ENCODE measurements around the gene NTM.
"Not testable (repeated sequence)": the region's sequence is repeated elsewhere in the genome, so short reads cannot be mapped to it uniquely, and the experiment has no call there.

The NTM gene

DNA sequence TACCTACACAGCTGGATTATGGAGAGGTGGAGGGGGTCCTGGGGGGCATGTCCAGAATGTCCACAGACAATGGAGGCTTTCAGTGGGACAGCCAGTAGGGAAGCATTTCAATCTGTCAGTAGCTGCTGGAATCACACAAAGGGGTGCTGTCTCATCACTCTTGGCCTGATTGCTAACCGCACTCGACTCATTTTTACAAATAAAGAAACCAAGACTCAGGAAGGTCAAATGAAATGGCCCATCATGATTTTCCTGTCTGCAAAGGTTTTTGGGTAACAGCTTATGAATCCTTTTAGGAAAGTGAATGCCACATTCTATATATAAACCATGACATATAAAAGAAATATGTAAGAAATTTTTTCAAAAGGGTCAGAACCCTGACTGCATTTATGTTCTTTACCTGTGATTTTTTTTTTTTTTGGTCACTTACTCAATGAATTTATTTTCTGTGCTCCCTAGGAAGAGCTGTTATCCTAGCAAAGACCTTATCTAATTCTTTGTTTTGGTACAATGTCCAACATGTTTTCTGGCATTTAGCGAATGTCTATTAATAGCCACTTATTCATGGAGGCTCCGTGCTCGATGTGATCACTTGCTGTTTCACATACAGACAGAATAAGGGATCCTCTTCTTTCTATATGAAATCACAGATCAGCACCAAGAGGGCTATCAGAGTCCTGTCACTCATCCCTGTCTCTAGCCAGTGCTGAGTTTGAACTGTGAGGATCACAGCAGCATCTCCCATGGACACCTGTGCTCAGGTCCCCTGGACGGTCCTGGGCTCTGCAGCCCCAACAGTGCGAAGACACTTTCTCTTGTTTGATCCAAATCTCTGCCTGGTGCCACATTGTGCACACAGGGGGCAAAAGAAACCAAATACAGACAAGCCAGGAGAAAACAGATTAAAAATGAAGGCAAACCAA, 979.7 kb downstream of the NTM start:
- H3K4me1 ChIP-seq (ENCODE audit: control insufficient read depth, insufficient read depth, low read length): peaks cover 2% of the 10 kb centered on the region
- no peaks in the 10 kb centered on the region for H3K9me3 ChIP-seq (ENCODE audit: control insufficient read depth, insufficient read depth, low read length)
- no peaks in the 10 kb centered on the region for H3K36me3 ChIP-seq (ENCODE audit: control insufficient read depth, insufficient read depth, low read length)
- H3K4me3 ChIP-seq (ENCODE audit: low read depth, low read length): no peak overlapping the region
- no peak overlapping the region for H3K9ac ChIP-seq (ENCODE audit: low read depth, low read length)
- H3K27me3 ChIP-seq (ENCODE audit: control insufficient read depth, insufficient read depth, low read length): peaks cover 6% of the 10 kb centered on the region

GRCh38 chr11:132351050-132351449, 980.6 kb downstream of the NTM start:
- H3K4me3 ChIP-seq (ENCODE audit: low read depth, low read length): no peak overlapping the region
- H3K4me1 ChIP-seq (ENCODE audit: control insufficient read depth, insufficient read depth, low read length): peaks cover 2% of the 10 kb centered on the region
- no peaks in the 10 kb centered on the region for H3K9me3 ChIP-seq (ENCODE audit: control insufficient read depth, insufficient read depth, low read length)
- peaks cover 6% of the 10 kb centered on the region for H3K27me3 ChIP-seq (ENCODE audit: control insufficient read depth, insufficient read depth, low read length)
- no peak overlapping the region for H3K9ac ChIP-seq (ENCODE audit: low read depth, low read length)
- H3K36me3 ChIP-seq (ENCODE audit: control insufficient read depth, insufficient read depth, low read length): no peaks in the 10 kb centered on the region

- no peak overlapping the region for H3K4me3 ChIP-seq (ENCODE audit: low read depth, low read length)
- no peaks in the 10 kb centered on the region for H3K9me3 ChIP-seq (ENCODE audit: control insufficient read depth, insufficient read depth, low read length)
- no peaks in the 10 kb centered on the region for H3K4me1 ChIP-seq (ENCODE audit: control insufficient read depth, insufficient read depth, low read length)
- H3K36me3 ChIP-seq (ENCODE audit: control insufficient read depth, insufficient read depth, low read length): no peaks in the 10 kb centered on the region
- H3K27me3 ChIP-seq (ENCODE audit: control insufficient read depth, insufficient read depth, low read length): peaks cover 6% of the 10 kb centered on the region
- H3K9ac ChIP-seq (ENCODE audit: low read depth, low read length): no peak overlapping the region
Observed at GRCh38 chr11:132352497-132352896, 982.1 kb downstream of the NTM start.

DNA sequence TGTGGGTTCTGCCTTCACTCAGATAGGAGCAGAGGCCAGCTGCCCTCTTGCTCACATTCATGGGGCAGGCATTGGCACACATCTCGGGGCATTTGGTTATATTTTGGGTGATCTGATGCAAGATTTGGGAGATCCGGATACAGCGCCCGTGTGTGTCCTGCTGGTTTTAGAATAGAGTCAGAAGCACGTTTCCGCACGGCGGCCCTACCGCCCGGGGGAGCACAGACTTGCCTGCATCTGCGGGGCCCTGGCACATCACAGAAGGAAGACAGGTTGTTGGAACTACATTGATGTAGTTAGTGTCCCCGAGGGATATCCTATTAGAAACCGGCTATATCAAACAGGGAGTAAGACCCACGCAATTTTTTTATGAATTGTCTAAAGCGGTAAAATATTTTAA, 982.8 kb downstream of the NTM start:
- Histone ChIP-seq H3K4me1 (ENCODE audit: control insufficient read depth, insufficient read depth, low read length) (no peaks in the 10 kb centered on the region), H3K9me3 (ENCODE audit: control insufficient read depth, insufficient read depth, low read length) (no peaks in the 10 kb centered on the region), H3K4me3 (ENCODE audit: low read depth, low read length) (no peak overlapping the region), H3K9ac (ENCODE audit: low read depth, low read length) (no peak overlapping the region), H3K27me3 (ENCODE audit: control insufficient read depth, insufficient read depth, low read length) (peaks cover 2% of the 10 kb centered on the region), H3K36me3 (ENCODE audit: control insufficient read depth, insufficient read depth, low read length) (no peaks in the 10 kb centered on the region)

DNA sequence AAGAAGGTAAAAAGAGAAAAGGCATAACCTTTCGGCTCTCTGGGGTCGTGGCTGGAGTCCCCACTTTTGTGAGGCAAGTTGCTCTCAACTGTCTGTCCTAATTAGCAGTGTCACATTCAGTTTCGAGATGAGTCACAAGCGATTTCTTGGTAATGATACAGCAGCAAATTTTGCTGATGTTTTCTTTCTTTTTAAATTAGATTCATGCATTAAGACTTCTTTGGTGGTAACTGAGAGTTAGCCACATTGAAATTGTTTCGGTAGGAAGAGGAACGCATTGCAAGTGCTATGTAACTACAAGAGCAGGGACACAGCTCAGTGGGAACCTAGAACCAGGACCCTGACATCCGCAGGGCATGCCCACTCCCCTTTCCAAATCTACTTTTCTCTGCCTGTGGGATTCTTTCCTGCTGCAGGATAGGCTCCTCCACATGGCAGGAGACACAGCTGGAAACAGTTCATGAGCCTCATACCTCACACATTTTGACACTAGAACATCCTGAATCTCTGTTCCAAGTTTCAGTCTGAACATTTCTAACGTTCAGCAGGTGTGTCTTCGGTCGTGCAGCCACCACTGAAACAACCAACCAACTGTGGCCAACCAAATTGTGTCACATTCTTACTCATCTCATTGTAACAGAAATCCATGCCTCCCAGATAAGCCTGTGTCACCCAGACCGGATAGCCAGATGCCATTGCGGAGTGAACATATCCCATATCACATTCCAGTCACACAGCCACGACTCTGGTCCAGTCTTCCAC, 987.6 kb downstream of the NTM start:
- H3K4me3 ChIP-seq (ENCODE audit: low read depth, low read length): no peak overlapping the region
- H3K36me3 ChIP-seq (ENCODE audit: control insufficient read depth, insufficient read depth, low read length): no peaks in the 10 kb centered on the region
- H3K27me3 ChIP-seq (ENCODE audit: control insufficient read depth, insufficient read depth, low read length): no peaks in the 10 kb centered on the region
- no peak overlapping the region for H3K9ac ChIP-seq (ENCODE audit: low read depth, low read length)
- H3K9me3 ChIP-seq (ENCODE audit: control insufficient read depth, insufficient read depth, low read length): no peaks in the 10 kb centered on the region
- H3K4me1 ChIP-seq (ENCODE audit: control insufficient read depth, insufficient read depth, low read length): no peaks in the 10 kb centered on the region

DNA sequence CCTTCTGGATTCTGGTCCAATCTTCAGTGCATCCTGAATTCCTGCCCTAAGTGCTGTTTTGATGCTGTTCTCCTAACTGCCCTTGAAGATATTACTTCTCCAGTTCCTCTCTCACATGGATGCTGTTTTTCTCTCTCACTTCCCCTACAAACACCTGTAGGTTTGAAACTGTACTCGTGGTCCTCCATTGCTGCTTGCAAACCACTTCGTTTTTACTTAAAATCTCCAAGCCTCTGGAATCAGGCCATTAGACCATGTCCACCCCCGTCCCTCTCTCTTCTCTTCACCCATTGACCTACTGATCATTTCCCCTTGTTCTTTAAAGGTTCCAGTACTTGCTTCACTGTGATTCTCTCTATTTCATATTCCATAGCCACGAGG, 988.1 kb downstream of the NTM start:
- no peaks in the 10 kb centered on the region for H3K9me3 ChIP-seq (ENCODE audit: control insufficient read depth, insufficient read depth, low read length)
- H3K9ac ChIP-seq (ENCODE audit: low read depth, low read length): no peak overlapping the region
- H3K4me3 ChIP-seq (ENCODE audit: low read depth, low read length): no peak overlapping the region
- no peaks in the 10 kb centered on the region for H3K27me3 ChIP-seq (ENCODE audit: control insufficient read depth, insufficient read depth, low read length)
- no peaks in the 10 kb centered on the region for H3K4me1 ChIP-seq (ENCODE audit: control insufficient read depth, insufficient read depth, low read length)
- H3K36me3 ChIP-seq (ENCODE audit: control insufficient read depth, insufficient read depth, low read length): no peaks in the 10 kb centered on the region

- no peaks in the 10 kb centered on the region for H3K9me3 ChIP-seq (ENCODE audit: control insufficient read depth, insufficient read depth, low read length)
- no peak overlapping the region for H3K9ac ChIP-seq (ENCODE audit: low read depth, low read length)
- H3K27me3 ChIP-seq (ENCODE audit: control insufficient read depth, insufficient read depth, low read length): no peaks in the 10 kb centered on the region
- H3K36me3 ChIP-seq (ENCODE audit: control insufficient read depth, insufficient read depth, low read length): no peaks in the 10 kb centered on the region
- no peaks in the 10 kb centered on the region for H3K4me1 ChIP-seq (ENCODE audit: control insufficient read depth, insufficient read depth, low read length)
- H3K4me3 ChIP-seq (ENCODE audit: low read depth, low read length): no peak overlapping the region
Observed at GRCh38 chr11:132361011-132361550, 990.7 kb downstream of the NTM start.

DNA sequence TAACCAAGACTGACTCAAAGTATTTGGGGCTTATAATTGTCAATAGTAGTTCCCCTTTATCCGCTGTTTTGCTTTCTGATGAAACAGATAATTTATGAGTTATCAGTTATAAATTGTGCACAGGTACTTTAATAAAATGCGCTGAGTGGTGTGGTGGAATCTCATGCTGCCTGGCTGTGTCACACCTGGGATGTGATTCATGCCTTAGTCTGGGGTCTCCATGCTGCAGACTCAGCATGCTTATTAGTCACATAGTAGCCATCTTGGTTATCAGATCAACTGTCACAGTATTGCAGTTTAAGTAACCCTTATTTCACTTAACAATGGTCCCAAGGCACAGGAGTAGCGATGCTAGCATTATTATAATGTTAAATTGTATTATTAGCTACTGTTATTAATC, 995.2 kb downstream of the NTM start:
- Histone ChIP-seq H3K9ac (ENCODE audit: low read depth, low read length) (no peak overlapping the region), H3K36me3 (ENCODE audit: control insufficient read depth, insufficient read depth, low read length) (no peaks in the 10 kb centered on the region)

GRCh38 chr11:132367293-132367692, 996.9 kb downstream of the NTM start:
- no peaks in the 10 kb centered on the region for H3K36me3 ChIP-seq (ENCODE audit: control insufficient read depth, insufficient read depth, low read length)
- H3K9me3 ChIP-seq (ENCODE audit: control insufficient read depth, insufficient read depth, low read length): no peaks in the 10 kb centered on the region
- no peaks in the 10 kb centered on the region for H3K27me3 ChIP-seq (ENCODE audit: control insufficient read depth, insufficient read depth, low read length)
- no peaks in the 10 kb centered on the region for H3K4me1 ChIP-seq (ENCODE audit: control insufficient read depth, insufficient read depth, low read length)
- no peak overlapping the region for H3K9ac ChIP-seq (ENCODE audit: low read depth, low read length)
- H3K4me3 ChIP-seq (ENCODE audit: low read depth, low read length): no peak overlapping the region

More for the DNA sequence above, 995.2 kb downstream of the NTM start:
- Histone ChIP-seq H3K27me3 (ENCODE audit: control insufficient read depth, insufficient read depth, low read length) (no peaks in the 10 kb centered on the region), H3K9me3 (ENCODE audit: control insufficient read depth, insufficient read depth, low read length) (no peaks in the 10 kb centered on the region), H3K4me1 (ENCODE audit: control insufficient read depth, insufficient read depth, low read length) (no peaks in the 10 kb centered on the region), H3K4me3 (ENCODE audit: low read depth, low read length) (no peak overlapping the region)

- not testable (repeated sequence) for H3K27me3 ChIP-seq (ENCODE audit: control insufficient read depth, insufficient read depth, low read length); H3K36me3 ChIP-seq (ENCODE audit: control insufficient read depth, insufficient read depth, low read length); H3K4me1 ChIP-seq (ENCODE audit: control insufficient read depth, insufficient read depth, low read length); H3K9ac ChIP-seq (ENCODE audit: low read depth, low read length); H3K9me3 ChIP-seq (ENCODE audit: control insufficient read depth, insufficient read depth, low read length); H3K4me3 ChIP-seq (ENCODE audit: low read depth, low read length)
Observed at GRCh38 chr11:132370114-132370513, 999.7 kb downstream of the NTM start.

GRCh38 chr11:132373405-132374143, 1003.2 kb downstream of the NTM start:
- no peaks in the 10 kb centered on the region for H3K36me3 ChIP-seq (ENCODE audit: control insufficient read depth, insufficient read depth, low read length)
- no peaks in the 10 kb centered on the region for H3K27me3 ChIP-seq (ENCODE audit: control insufficient read depth, insufficient read depth, low read length)
- no peak overlapping the region for H3K9ac ChIP-seq (ENCODE audit: low read depth, low read length)
- H3K9me3 ChIP-seq (ENCODE audit: control insufficient read depth, insufficient read depth, low read length): no peaks in the 10 kb centered on the region
- no peaks in the 10 kb centered on the region for H3K4me1 ChIP-seq (ENCODE audit: control insufficient read depth, insufficient read depth, low read length)
- no peak overlapping the region for H3K4me3 ChIP-seq (ENCODE audit: low read depth, low read length)
